GM19372 (cell line): ENCODE measurements around the gene KCTD6.

Experiments
- ATAC-seq: cut with Tn5 transposase; IDR thresholded peaks from one replicate; pipeline ENCODE4 v1.9.1; 2021; ENCODE audit warnings: mild to moderate bottlenecking, low read depth, moderate library complexity; ENCODE audit not compliant: unreplicated experiment

KCTD6 gene

GRCh38 chr3:58484722-58485069 lies 7.2 kb upstream of the KCTD6 start:
- no peak for ATAC-seq

- ATAC-seq: no peak
Observed at GRCh38 chr3:58485801-58486435, 6.0 kb upstream of the KCTD6 start.

- ATAC-seq: no peak
Observed at GRCh38 chr3:58487140-58487886, 4.6 kb upstream of the KCTD6 start.

GRCh38 chr3:58488967-58489366 lies 2.9 kb upstream of the KCTD6 start:
- no peak for ATAC-seq

- ATAC-seq: no peak
Observed at GRCh38 chr3:58490860-58491501, 915 bp upstream of the KCTD6 start.

- no peak for ATAC-seq
Observed at GRCh38 chr3:58492494-58492905, 604 bp downstream of the KCTD6 start.

GRCh38 chr3:58494107-58494506 lies 2.2 kb downstream of the KCTD6 start:
- ATAC-seq: no peak

- no peak for ATAC-seq
Observed at GRCh38 chr3:58495101-58495500, 3.2 kb downstream of the KCTD6 start.

GRCh38 chr3:58496206-58496857 lies 4.4 kb downstream of the KCTD6 start:
- ATAC-seq: no peak

GRCh38 chr3:58497097-58497496 lies 5.2 kb downstream of the KCTD6 start:
- no peak for ATAC-seq

- no peak for ATAC-seq
Observed at GRCh38 chr3:58502872-58503271, 11.0 kb downstream of the KCTD6 start.

- ATAC-seq: no peak
Observed at GRCh38 chr3:58507356-58508078, 15.6 kb downstream of the KCTD6 start.

GRCh38 chr3:58508437-58508836 lies 16.5 kb downstream of the KCTD6 start:
- no peak for ATAC-seq

- no peak for ATAC-seq
Observed at GRCh38 chr3:58514405-58514804, 22.5 kb downstream of the KCTD6 start.

GRCh38 chr3:58518291-58518789 lies 26.4 kb downstream of the KCTD6 start:
- ATAC-seq: no peak

GRCh38 chr3:58519668-58520402 lies 27.9 kb downstream of the KCTD6 start:
- ATAC-seq: no peak

- no peak for ATAC-seq
Observed at GRCh38 chr3:58520403-58521335, 28.8 kb downstream of the KCTD6 start.

GRCh38 chr3:58521336-58521670 lies 29.4 kb downstream of the KCTD6 start:
- ATAC-seq: no peak
